OCI-LY1 (cell line): ENCODE results near the gene KBTBD13.

Source experiments
- EZH2 ChIP-seq: fragments of 200-600 bp; sonication (generic), shearing (Covaris generic); IDR thresholded peaks from 2 replicates; pipeline ENCODE4 v1.8.0; 2017; ENCODE audit warnings: borderline replicate concordance, mixed run types, mild to moderate bottlenecking, antibody characterized with exemption, low read length, moderate library complexity, mixed read lengths
- TF ChIP-seq, protein P1 (sequence below): fragments of 200-600 bp; sonication (generic), shearing (Covaris generic); IDR thresholded peaks from 2 replicates; pipeline ENCODE4 v1.5.1; 2017; ENCODE audit warnings: mild to moderate bottlenecking, antibody characterized with exemption, low read length, moderate library complexity, mixed read lengths

DNA sequence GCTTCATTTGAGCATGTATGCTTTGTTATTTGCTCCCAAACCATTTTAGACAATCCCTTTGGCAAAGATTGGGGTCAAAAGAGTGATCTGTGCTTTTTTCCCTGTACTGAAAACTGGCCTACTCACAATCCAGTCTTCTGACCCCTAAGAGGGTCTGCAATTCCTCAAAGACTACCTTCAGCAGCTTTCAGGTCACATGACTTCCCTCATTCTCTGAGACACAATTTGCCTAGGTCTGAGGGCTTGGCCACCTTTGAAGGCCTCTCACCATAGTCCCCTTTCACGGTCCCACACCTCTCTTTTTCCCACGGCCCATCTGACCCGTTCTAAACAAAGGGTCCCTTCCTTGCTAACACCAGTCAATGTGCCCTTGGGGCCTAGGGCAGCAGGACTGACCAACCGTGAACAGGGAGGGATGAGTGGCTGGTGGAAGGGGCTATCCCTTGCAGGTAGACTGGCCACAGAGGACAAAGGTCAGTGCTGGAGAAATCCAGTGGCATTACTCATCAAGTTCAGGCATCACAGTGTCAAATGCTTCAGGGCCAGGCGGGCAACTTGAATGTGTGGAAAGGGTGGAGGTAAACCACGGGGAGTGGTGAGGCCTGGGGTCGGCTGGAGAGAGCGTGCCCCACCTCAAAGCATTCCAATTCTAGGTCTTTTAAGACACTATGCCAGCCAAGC, 19.5 kb upstream of the KBTBD13 start:
- TF ChIP-seq, protein P1, sequence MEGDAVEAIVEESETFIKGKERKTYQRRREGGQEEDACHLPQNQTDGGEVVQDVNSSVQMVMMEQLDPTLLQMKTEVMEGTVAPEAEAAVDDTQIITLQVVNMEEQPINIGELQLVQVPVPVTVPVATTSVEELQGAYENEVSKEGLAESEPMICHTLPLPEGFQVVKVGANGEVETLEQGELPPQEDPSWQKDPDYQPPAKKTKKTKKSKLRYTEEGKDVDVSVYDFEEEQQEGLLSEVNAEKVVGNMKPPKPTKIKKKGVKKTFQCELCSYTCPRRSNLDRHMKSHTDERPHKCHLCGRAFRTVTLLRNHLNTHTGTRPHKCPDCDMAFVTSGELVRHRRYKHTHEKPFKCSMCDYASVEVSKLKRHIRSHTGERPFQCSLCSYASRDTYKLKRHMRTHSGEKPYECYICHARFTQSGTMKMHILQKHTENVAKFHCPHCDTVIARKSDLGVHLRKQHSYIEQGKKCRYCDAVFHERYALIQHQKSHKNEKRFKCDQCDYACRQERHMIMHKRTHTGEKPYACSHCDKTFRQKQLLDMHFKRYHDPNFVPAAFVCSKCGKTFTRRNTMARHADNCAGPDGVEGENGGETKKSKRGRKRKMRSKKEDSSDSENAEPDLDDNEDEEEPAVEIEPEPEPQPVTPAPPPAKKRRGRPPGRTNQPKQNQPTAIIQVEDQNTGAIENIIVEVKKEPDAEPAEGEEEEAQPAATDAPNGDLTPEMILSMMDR, result no peak
- no peak for TF ChIP-seq EZH2
